Measurements from ENCODE around the gene ARPC5L.

ARPC5L gene

DNA sequence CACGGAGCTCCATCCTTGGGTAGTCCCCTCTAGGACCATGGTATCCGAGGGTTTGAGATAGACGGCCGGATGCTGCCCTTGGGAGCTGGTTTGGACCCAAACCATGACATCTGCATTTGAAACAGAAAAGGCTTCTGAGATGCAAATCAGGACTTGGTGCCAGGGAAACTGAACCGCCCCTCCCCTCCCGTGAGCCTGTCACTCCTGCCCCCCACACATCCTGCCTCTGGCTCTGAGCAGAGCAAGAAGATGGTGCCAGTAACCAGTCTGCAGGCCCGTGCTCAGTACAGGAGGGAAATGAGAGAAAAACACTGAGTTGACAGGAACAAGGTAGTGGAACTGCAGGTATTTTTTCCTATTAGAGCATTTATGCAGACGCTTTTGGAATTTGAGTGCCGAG lies 18.6 kb downstream of the ARPC5L start:
- no peak for DNase-seq (ENCODE audit: low spot score)
- TF ChIP-seq, protein P1, sequence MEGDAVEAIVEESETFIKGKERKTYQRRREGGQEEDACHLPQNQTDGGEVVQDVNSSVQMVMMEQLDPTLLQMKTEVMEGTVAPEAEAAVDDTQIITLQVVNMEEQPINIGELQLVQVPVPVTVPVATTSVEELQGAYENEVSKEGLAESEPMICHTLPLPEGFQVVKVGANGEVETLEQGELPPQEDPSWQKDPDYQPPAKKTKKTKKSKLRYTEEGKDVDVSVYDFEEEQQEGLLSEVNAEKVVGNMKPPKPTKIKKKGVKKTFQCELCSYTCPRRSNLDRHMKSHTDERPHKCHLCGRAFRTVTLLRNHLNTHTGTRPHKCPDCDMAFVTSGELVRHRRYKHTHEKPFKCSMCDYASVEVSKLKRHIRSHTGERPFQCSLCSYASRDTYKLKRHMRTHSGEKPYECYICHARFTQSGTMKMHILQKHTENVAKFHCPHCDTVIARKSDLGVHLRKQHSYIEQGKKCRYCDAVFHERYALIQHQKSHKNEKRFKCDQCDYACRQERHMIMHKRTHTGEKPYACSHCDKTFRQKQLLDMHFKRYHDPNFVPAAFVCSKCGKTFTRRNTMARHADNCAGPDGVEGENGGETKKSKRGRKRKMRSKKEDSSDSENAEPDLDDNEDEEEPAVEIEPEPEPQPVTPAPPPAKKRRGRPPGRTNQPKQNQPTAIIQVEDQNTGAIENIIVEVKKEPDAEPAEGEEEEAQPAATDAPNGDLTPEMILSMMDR (IDR thresholded peaks at IDR 0.05; ENCODE audit: extremely low read depth, insufficient read depth, missing control alignments), result no peak
- in situ Hi-C loops (cut with MboI; ENCODE audit: low pct_unique_long_range_greater_than_20kb, low sequenced_read_pairs, unreplicated experiment), result no loop called here

DNA sequence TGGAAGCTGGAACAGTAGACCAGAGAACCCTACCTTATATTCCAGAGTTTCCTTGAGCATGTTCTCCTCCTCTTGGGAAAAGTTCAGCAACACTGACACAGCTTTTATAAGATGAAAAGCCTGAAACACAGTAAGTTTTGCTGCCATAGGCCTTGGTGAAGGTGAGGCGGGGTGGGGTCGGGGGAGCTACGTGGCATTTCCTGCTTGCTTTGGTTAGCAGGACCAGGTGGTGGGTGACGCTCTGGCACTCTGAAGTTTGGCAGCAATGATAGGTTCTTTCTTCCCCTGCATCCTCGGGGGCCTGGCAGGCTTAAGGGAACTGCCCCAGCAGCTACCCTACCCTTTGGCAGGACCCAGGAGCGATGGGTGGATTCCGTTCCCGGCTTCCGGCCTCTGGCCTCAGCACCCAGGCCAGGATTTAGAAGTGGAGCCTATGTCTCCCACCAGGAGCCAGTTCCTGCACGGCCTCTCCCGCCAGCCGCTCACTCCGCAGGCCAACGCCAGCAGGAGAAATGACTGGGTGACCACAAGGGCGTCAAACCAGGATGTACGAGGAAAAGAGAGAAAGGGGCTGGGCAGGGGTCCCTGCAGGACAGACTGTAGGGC lies 19.3 kb downstream of the ARPC5L start:
- DNase-seq (ENCODE audit: low spot score), result no peak
- in situ Hi-C loops (cut with MboI; ENCODE audit: low pct_unique_long_range_greater_than_20kb, low sequenced_read_pairs, unreplicated experiment), result no loop called here

DNA sequence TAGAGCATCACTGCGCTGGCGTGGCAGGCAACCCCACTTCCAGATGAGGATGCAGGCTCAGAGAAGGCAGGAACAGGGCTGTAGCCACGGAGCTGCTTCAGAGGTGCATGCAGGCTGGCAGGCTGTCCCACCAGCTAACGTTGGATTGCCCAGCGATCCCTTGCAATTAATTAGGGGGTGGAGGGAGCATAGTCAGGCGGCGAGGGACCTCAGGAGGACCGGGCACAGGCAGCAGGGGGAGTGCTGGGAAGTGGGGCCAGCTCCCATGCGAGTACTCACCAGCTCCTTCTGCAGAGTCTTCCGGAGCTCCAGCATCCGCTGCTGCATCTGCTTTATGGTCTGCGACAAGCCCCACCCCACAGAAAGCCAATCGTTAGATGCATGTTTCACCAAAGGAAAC lies 20.3 kb downstream of the ARPC5L start:
- in situ Hi-C loops (cut with MboI; ENCODE audit: low pct_unique_long_range_greater_than_20kb, low sequenced_read_pairs, unreplicated experiment), result no loop called here
- TF ChIP-seq, protein P1 (IDR thresholded peaks at IDR 0.05; ENCODE audit: extremely low read depth, insufficient read depth, missing control alignments), result no peak
- DNase-seq (ENCODE audit: low spot score), result no peak

More for the DNA sequence above, 19.3 kb downstream of the ARPC5L start:
- TF ChIP-seq, protein P1 (IDR thresholded peaks at IDR 0.05; ENCODE audit: extremely low read depth, insufficient read depth, missing control alignments), result no peak

DNA sequence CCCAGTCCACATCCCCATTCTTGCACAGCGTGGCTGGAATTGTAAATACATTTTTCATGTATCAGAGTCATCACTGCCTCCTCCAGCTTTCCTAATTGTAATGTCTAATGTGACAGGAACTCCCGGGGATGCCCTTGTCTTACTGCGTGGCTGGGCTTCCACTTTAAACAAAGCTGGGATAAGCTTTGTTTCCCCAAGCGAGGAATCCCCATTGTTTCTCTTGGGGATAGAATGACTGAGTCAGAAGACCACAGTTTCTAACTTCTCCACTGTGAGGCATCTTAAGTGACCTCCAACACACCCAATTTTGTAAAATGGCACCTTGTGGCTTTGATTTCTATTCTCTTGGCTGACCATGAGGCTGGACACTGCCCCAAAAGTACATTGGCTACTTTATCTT lies 22.4 kb downstream of the ARPC5L start:
- no peak for DNase-seq (ENCODE audit: low spot score)
- in situ Hi-C loops (cut with MboI; ENCODE audit: low pct_unique_long_range_greater_than_20kb, low sequenced_read_pairs, unreplicated experiment), result no loop called here
- TF ChIP-seq, protein P1 (IDR thresholded peaks at IDR 0.05; ENCODE audit: extremely low read depth, insufficient read depth, missing control alignments), result no peak

DNA sequence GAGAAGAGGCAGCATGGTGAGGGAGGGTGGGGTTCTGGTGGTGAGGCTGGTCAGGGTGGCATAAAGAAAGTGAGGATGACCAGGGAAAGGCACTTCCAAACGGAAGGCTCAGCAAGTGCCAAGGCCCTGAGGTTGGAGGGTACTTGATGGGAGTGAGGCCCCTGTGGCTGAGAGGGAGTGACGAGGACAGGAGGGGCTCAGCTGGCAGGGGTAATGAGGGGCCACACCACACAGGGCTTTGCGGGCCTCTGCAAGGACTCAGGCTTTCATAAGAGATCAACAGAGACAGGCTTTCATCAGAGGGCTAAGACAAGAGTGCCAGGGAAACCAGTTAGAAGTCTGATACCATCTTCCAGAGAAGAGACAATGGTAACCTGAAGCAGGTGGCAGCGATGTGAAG lies 23.6 kb downstream of the ARPC5L start:
- in situ Hi-C loops (cut with MboI; ENCODE audit: low pct_unique_long_range_greater_than_20kb, low sequenced_read_pairs, unreplicated experiment), result no loop called here
- no peak for DNase-seq (ENCODE audit: low spot score)
- TF ChIP-seq, protein P1 (IDR thresholded peaks at IDR 0.05; ENCODE audit: extremely low read depth, insufficient read depth, missing control alignments), result no peak

DNA sequence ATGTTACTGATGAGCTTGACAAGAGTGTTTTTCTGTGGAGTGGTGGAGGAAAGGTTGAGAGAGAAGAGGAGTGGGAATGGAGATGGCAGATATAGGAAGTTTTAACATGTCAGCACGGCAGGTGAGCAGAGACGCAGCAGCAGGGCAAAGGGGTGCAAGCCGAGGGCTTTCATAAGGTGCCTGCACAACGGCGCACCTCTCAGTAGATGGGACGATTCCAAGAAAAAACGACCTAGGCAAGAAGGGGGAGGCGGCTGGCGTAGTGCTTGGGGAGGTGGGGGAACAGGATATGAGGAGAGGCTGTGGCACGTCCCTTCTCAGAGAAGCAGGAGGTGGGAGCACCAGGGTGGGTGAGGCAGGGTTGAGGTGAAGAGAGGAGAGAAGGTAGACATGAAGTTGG lies 24.5 kb downstream of the ARPC5L start:
- in situ Hi-C loops (cut with MboI; ENCODE audit: low pct_unique_long_range_greater_than_20kb, low sequenced_read_pairs, unreplicated experiment), result no loop called here
- no peak for DNase-seq (ENCODE audit: low spot score)
- TF ChIP-seq, protein P1 (IDR thresholded peaks at IDR 0.05; ENCODE audit: extremely low read depth, insufficient read depth, missing control alignments), result no peak

All from GM13977 (cell line).